Mesendoderm (in vitro differentiated cells): ENCODE data around the gene OTULINL.

ENCODE experiments used
- DNase-seq: peaks from one replicate; pipeline ENCODE4 v3.0.0; 2013
- H2AK5ac ChIP-seq: 2 replicates; pipeline ENCODE4 v1.6.1; 2013; ENCODE audit warnings: low read length, inconsistent platforms
- H2BK120ac ChIP-seq: 2 replicates; pipeline ENCODE4 v1.6.1; 2013; ENCODE audit warnings: low read depth, mild to moderate bottlenecking, low read length, moderate library complexity, mixed read lengths
- H2BK15ac ChIP-seq: replicated peaks from 2 replicates; pipeline ENCODE4 v1.6.1; 2013; ENCODE audit warnings: low read depth, mild to moderate bottlenecking, moderate library complexity
- H2BK5ac ChIP-seq: 2 replicates; pipeline ENCODE4 v1.6.1; 2013; ENCODE audit warnings: low read length, inconsistent platforms
- H3K18ac ChIP-seq: 2 replicates; pipeline ENCODE4 v1.6.1; 2013; ENCODE audit warnings: mild to moderate bottlenecking, low read length, mixed read lengths
- H3K23ac ChIP-seq: one replicate; pipeline ENCODE4 v1.6.1; 2013; ENCODE audit warnings: low read length
- H3K27ac ChIP-seq: 2 replicates; pipeline ENCODE4 v1.5.1; 2013; ENCODE audit warnings: low read depth, mild to moderate bottlenecking, inconsistent platforms, low read length, moderate library complexity
- H3K27me3 ChIP-seq: 2 replicates; pipeline ENCODE4 v1.6.1; 2013; ENCODE audit warnings: low read length, control low read depth, mild to moderate bottlenecking, inconsistent platforms; ENCODE audit not compliant: insufficient read depth, poor library complexity
- H3K36me3 ChIP-seq: 2 replicates; pipeline ENCODE4 v1.6.1; 2013; ENCODE audit warnings: low read length, inconsistent platforms; ENCODE audit not compliant: control insufficient read depth, insufficient read depth
- H3K4ac ChIP-seq: one replicate; pipeline ENCODE4 v1.6.1; 2013; ENCODE audit warnings: low read depth, mild to moderate bottlenecking, low read length, moderate library complexity
- H3K4me1 ChIP-seq: 2 replicates; pipeline ENCODE4 v1.6.1; 2013; ENCODE audit warnings: low read depth, low read length, inconsistent platforms; ENCODE audit not compliant: control insufficient read depth
- H3K4me2 ChIP-seq: 2 replicates; pipeline ENCODE4 v1.6.1; 2013; ENCODE audit warnings: low read length
- H3K4me3 ChIP-seq: 2 replicates; pipeline ENCODE4 v1.5.1; 2013; ENCODE audit warnings: mild to moderate bottlenecking, low read length
- H3K56ac ChIP-seq: one replicate; pipeline ENCODE4 v1.6.1; 2013; ENCODE audit warnings: low read length
- H3K79me1 ChIP-seq: 2 replicates; pipeline ENCODE4 v1.6.1; 2013; ENCODE audit warnings: low read length, inconsistent platforms
- H3K79me2 ChIP-seq: 2 replicates; pipeline ENCODE4 v1.6.1; 2013; ENCODE audit warnings: mild to moderate bottlenecking, low read length; ENCODE audit not compliant: control insufficient read depth, insufficient read depth
- H3K9ac ChIP-seq: 2 replicates; pipeline ENCODE4 v1.6.1; 2013; ENCODE audit warnings: low read length, inconsistent platforms
- H4K5ac ChIP-seq: one replicate; pipeline ENCODE4 v1.6.1; 2013; ENCODE audit warnings: low read length
- H4K8ac ChIP-seq: one replicate; pipeline ENCODE4 v1.6.1; 2013; ENCODE audit warnings: low read depth, mild to moderate bottlenecking, control low read depth, low read length, moderate library complexity
- WGBS: extraction: QIAGEN DNeasy Blood & Tissue Kit; methylation state at CpG from one replicate; pipeline ENCODE4 v1.1.7; 2013; ENCODE audit warnings: low lambda C conversion rate, missing lambda C conversion rate; ENCODE audit not compliant: insufficient coverage; ENCODE audit errors: extremely low coverage; 5-methylcytosine and 5-hydroxymethylcytosine counted together

Gene OTULINL

DNA sequence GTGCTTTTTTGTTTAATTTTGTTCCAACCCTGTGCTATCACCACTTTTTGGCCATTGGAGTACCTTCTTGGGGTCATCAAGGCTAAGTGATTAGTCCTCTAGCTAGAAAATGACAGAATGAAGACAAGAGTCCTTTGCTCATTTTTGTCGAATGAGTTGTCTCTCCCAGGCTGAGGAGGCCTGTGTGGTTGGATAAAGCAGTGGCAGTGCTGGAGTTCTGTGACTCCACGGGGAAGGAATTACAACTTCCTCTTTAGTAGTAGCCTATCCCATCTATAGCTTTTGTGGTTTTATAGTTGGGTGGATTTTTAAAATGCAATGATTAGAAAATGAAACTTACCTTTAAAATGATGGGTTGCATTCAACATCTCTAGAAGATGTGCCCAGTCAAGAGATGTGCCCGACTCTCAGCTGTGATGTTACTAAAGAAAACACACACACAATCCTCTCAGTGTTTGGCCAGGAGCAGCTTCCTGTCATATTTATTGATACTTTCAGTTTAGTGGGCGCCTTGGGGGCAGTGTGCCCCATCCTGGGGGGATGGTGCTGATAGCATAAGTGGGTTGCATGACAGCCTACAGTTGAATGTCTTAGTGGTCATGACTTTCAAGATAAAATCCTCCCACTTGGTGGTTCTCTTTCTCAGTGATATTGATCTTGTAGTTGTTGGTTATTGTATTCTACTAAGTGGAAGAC is 11.9 kb downstream of the OTULINL start:
- H4K8ac ChIP-seq, result no peak overlapping the region
- H3K27ac ChIP-seq, result no peak overlapping the region
- no peak overlapping the region for H3K4me2 ChIP-seq
- H3K56ac ChIP-seq, result no peak overlapping the region
- H3K79me2 ChIP-seq, result no peaks in the 10 kb centered on the region
- no peaks in the 10 kb centered on the region for H3K36me3 ChIP-seq
- H2BK5ac ChIP-seq, result no peak overlapping the region
- no peak overlapping the region for H3K4ac ChIP-seq
- no peak for DNase-seq
- no peak overlapping the region for H2AK5ac ChIP-seq
- no peak overlapping the region for H3K23ac ChIP-seq
- H3K9ac ChIP-seq, result no peak overlapping the region
- no peak overlapping the region for H2BK15ac ChIP-seq
- H3K18ac ChIP-seq, result no peak overlapping the region
- no peak overlapping the region for H2BK120ac ChIP-seq
- H3K4me3 ChIP-seq, result no peak overlapping the region
- peaks cover 2% of the 10 kb centered on the region for H3K4me1 ChIP-seq
- H3K79me1 ChIP-seq, result no peaks in the 10 kb centered on the region
- no peaks in the 10 kb centered on the region for H3K27me3 ChIP-seq
- H4K5ac ChIP-seq, result no peak overlapping the region
- WGBS, result no CpG with 5 or more reads among the region's 4 CpGs

DNA sequence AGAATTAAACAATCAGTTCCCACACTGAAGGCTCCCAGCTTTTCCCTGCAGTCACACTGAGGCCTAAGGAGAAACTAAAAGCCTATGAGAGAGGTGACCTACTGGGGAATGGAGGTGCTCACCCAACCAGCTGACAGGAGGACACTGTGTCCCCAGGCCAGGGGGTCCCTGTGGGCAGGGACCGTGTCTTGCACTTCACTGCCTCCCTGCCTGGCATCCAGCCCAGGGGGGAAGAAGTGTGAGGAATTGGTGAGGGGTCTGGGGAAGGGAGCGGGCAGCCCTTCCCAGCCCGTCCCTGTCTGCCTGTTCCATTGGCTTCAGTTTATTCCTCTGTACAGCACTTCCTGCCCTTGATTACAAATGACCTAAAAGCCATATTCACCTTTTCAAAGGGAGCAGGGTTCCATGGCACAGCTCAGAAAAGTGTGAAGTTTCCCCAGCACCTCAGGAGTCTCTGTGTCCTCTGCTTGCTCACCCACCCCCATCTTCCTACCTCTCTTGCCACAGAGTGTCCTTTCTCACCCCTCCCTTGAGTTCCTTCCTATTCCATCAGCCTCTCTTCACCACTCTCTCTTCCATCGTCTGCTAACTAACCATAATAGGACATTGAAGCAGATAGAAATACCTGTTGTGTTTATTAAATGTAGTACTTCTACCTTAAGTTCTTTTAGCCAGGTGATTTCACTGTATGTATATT is 12.9 kb downstream of the OTULINL start:
- Histone ChIP-seq H3K4me1 (no peaks in the 10 kb centered on the region), H3K56ac (no peak overlapping the region), H2AK5ac (no peak overlapping the region), H4K8ac (no peak overlapping the region), H3K9ac (no peak overlapping the region), H3K4ac (no peak overlapping the region), H2BK120ac (no peak overlapping the region), H3K18ac (no peak overlapping the region), H3K27me3 (no peaks in the 10 kb centered on the region), H3K79me1 (no peaks in the 10 kb centered on the region), H2BK5ac (no peak overlapping the region), H3K23ac (no peak overlapping the region), H3K36me3 (no peaks in the 10 kb centered on the region), H3K27ac (no peak overlapping the region), H2BK15ac (no peak overlapping the region), H3K79me2 (no peaks in the 10 kb centered on the region), H3K4me3 (no peak overlapping the region), H4K5ac (no peak overlapping the region), H3K4me2 (no peak overlapping the region)
- no CpG with 5 or more reads among the region's 4 CpGs for WGBS
- DNase-seq, result no peak

DNA sequence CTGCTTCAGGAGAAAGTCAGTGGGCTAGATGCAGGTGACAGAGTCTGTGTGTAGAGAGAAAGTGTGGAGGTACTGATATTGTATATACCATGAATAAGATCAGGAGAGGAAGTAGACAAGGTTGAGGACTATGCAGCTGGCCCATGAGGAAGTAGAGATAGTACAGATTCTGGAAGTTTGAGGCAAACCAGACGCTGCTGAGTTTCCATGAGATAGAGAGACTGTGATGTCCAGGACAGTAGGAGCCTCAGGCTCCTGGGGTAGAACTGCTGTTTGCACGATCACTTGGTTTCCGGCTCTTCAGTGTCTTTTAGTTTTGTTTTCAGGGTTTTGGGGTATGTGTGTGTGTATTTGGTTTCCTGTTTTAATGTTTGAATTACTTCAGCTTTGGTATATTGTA is 13.6 kb downstream of the OTULINL start:
- Histone ChIP-seq H3K4me1 (no peaks in the 10 kb centered on the region), H2BK120ac (no peak overlapping the region), H3K79me2 (no peaks in the 10 kb centered on the region), H3K9ac (no peak overlapping the region), H2AK5ac (no peak overlapping the region), H3K79me1 (no peaks in the 10 kb centered on the region), H4K8ac (no peak overlapping the region), H3K4me3 (no peak overlapping the region), H3K27ac (no peak overlapping the region), H3K4ac (no peak overlapping the region), H2BK5ac (no peak overlapping the region), H4K5ac (no peak overlapping the region), H3K18ac (no peak overlapping the region), H3K27me3 (no peaks in the 10 kb centered on the region), H2BK15ac (no peak overlapping the region), H3K4me2 (no peak overlapping the region), H3K23ac (no peak overlapping the region), H3K36me3 (no peaks in the 10 kb centered on the region), H3K56ac (no peak overlapping the region)
- no peak for DNase-seq
- no CpG with 5 or more reads among the region's 3 CpGs for WGBS

DNA sequence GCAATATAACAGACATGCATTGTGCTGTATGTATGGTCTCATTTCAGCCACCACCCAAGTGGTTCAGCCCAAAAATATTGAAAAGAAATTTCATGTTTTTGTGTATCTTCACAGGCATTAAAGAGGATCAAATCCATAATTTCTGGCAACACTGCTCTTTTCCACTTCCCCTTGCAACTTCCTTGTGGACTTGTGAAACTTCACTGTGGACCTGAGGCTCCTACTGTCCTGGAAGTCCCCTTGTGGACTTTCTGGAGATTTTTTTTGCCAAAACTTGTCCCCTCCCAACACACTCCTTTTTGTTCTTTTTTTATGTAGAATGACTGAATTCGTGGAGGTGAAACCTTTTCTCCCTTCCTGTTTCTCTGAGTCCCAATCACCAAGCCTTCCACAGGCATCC is 14.3 kb downstream of the OTULINL start:
- no peak overlapping the region for H2BK15ac ChIP-seq
- WGBS, result no CpG with 5 or more reads among the region's 1 CpG

DNA sequence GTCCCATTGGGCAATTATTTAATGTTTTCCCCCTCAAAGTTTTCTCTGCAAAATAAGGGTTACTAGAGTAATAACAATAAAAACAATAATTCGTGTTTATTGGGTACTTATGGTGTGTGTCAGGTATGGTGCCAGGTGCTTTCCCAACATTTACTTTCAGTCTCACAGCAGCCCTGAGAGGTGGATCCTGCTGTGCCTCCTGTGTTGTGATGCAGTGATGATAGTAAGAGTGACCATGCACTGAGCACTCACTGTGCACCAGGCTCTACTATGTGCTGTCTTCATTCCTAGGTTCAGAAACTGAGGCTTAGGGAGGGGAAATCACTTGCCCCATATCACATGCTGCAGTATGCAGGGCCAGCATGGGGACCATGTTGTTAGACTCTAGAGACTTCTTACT is 15.5 kb downstream of the OTULINL start:
- no CpG with 5 or more reads among the region's 1 CpG for WGBS
- H3K27ac ChIP-seq, result no peak overlapping the region
- H3K4me2 ChIP-seq, result no peak overlapping the region
- no peaks in the 10 kb centered on the region for H3K79me2 ChIP-seq
- H2BK5ac ChIP-seq, result no peak overlapping the region
- H3K4me1 ChIP-seq, result no peaks in the 10 kb centered on the region
- no peak overlapping the region for H3K9ac ChIP-seq
- H4K5ac ChIP-seq, result no peak overlapping the region
- H3K79me1 ChIP-seq, result no peaks in the 10 kb centered on the region
- H3K4ac ChIP-seq, result no peak overlapping the region
- no peak overlapping the region for H3K23ac ChIP-seq
- H3K4me3 ChIP-seq, result no peak overlapping the region
- no peak for DNase-seq
- no peak overlapping the region for H3K56ac ChIP-seq
- H3K18ac ChIP-seq, result no peak overlapping the region
- no peak overlapping the region for H2AK5ac ChIP-seq
- no peak overlapping the region for H4K8ac ChIP-seq
- H2BK120ac ChIP-seq, result no peak overlapping the region
- no peak overlapping the region for H2BK15ac ChIP-seq
- no peaks in the 10 kb centered on the region for H3K27me3 ChIP-seq
- no peaks in the 10 kb centered on the region for H3K36me3 ChIP-seq

More for the DNA sequence above, 14.3 kb downstream of the OTULINL start:
- Histone ChIP-seq H3K79me2 (no peaks in the 10 kb centered on the region), H3K36me3 (no peaks in the 10 kb centered on the region), H3K9ac (no peak overlapping the region), H4K5ac (no peak overlapping the region), H3K27me3 (no peaks in the 10 kb centered on the region), H3K4me2 (no peak overlapping the region), H3K4me3 (no peak overlapping the region), H2BK5ac (no peak overlapping the region), H2AK5ac (no peak overlapping the region), H3K4me1 (no peaks in the 10 kb centered on the region), H3K79me1 (no peaks in the 10 kb centered on the region), H2BK120ac (no peak overlapping the region), H3K56ac (no peak overlapping the region), H3K4ac (no peak overlapping the region), H4K8ac (no peak overlapping the region), H3K23ac (no peak overlapping the region), H3K18ac (no peak overlapping the region), H3K27ac (no peak overlapping the region)
- no peak for DNase-seq
